GM13977 (cell line): Measurements from ENCODE around the gene RNF111.

Source experiments
- DNase-seq: peaks from one replicate; pipeline ENCODE4 v3.0.0; 2012; ENCODE audit warnings: low spot score
- in situ Hi-C: fragments of 300-500 bp; cut with MboI; formaldehyde crosslinking; loops from one replicate; pipeline ENCODE4 v1.12.0; 2022; ENCODE audit warnings: low sequenced_read_pairs, low pct_unique_long_range_greater_than_20kb, mixed read lengths, inconsistent platforms; ENCODE audit not compliant: unreplicated experiment
- TF ChIP-seq, protein P1 (sequence below): IDR thresholded peaks from 2 replicates; pipeline ENCODE4 v1.5.1; 2012; ENCODE audit warnings: mild to moderate bottlenecking, control low read depth; ENCODE audit not compliant: insufficient read depth; ENCODE audit errors: extremely low read depth, missing control alignments

RNF111 gene

DNA sequence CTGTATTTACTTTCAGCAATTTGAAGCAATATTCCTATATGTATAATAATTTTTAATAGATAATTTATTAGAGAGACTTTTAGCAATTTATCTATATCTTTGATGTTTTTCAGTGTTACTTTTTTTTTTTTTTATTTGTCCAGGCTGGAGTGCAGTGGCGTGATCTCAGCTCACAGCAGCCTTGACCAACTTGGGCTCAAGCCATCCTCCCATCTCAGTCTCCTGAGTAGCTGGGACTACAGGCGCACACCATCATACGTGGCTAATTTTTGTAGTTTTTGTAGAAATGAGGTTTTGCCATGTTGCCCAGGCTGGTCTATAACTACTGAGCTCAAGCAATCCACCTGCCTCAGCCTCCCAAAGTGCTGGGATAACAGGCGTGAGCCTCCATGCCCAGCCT, 28.7 kb upstream of the RNF111 start:
- in situ Hi-C loops: loop anchor here (25.0 kb wide), 1 partner anchor 722 kb away; no protein-coding TSS in a partner anchor
- TF ChIP-seq, protein P1, sequence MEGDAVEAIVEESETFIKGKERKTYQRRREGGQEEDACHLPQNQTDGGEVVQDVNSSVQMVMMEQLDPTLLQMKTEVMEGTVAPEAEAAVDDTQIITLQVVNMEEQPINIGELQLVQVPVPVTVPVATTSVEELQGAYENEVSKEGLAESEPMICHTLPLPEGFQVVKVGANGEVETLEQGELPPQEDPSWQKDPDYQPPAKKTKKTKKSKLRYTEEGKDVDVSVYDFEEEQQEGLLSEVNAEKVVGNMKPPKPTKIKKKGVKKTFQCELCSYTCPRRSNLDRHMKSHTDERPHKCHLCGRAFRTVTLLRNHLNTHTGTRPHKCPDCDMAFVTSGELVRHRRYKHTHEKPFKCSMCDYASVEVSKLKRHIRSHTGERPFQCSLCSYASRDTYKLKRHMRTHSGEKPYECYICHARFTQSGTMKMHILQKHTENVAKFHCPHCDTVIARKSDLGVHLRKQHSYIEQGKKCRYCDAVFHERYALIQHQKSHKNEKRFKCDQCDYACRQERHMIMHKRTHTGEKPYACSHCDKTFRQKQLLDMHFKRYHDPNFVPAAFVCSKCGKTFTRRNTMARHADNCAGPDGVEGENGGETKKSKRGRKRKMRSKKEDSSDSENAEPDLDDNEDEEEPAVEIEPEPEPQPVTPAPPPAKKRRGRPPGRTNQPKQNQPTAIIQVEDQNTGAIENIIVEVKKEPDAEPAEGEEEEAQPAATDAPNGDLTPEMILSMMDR: no peak
- DNase-seq: no peak

DNA sequence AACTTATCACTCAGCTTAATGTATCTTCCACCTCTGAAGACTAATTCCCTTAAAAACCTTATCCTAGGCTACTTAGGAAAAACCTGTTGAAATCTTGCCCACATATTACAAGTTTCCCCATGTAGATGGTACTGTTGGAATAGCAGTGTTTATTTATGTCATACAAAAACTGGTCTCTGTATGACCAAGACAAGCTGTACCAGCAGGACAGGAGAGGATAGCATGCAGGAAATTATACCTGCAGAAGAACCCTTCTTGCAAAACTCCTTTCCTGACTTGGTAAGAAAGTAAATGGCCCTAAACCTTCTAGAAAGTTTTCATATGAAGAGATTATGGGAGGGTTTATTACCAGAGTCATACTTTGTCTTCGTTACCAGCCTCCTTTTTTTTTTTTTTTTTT, 25.3 kb upstream of the RNF111 start:
- TF ChIP-seq, protein P1: no peak
- in situ Hi-C loops: loop anchor here (10.0 to 25.0 kb wide), 2 partner anchors 533 to 725 kb away; no protein-coding TSS in a partner anchor
- DNase-seq: no peak

DNA sequence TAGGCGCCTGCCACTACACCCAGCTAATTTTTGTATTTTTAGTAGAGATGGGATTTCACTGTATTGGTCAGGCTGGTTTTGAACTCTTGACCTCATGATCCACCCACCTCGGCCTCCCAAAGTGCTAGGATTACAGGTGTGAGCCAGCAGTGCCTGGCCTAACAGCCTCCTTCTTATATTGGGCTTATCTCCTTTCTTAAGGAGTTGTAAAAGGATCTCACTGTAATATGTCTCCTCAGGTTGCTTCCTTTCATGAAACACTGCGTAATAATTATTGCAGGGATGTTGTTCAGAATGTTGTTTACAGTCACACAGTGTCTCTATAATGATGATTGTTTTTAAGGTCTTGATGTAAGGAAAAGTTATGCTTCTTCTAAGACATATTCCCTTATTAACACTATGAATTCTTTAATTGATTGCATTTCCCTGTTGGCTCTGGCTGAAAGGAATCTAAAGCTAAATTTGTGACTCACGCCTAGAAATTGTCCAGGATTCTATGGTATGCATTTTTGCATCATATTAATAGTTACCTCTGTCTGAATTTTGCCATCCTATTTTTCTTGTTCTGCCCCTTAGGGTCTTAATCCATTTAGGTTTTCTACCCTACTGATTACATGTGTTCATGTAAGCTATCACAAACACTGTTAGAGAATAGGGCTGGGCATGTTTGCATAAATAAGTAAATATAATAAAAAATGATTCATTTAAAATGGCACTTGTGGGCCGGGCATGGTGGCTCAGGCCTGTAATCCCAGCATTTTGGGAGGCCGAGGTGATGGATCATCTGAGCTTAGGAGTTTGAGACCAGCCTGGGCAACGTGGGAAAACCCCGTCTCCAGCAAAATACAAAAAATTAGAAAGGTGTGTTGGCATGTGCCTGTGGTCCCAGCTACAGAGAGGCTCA, 24.5 kb upstream of the RNF111 start:
- in situ Hi-C loops: loop anchor here (10.0 to 25.0 kb wide), 2 partner anchors 532 to 726 kb away; no protein-coding TSS in a partner anchor
- no peak for DNase-seq
- TF ChIP-seq, protein P1: no peak

DNA sequence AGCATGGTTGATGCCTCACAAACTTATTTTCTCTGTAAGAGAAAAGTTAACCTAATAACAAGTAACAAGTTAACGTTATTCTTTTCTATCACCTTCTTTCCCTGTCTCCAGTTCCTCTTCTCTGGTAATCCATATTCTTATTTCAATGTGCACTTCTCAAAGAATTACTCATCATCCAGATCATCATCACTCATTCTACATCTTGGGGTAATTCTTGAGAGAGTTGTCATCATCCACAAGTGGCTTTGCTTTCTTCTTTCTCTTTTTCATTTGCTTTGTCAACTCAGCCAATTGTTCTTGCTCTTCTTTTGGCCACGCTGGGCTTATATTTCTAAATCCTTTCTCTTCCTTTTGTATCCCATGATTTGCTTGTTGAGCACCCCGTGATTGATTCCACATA, 20.8 kb upstream of the RNF111 start:
- in situ Hi-C loops: loop anchor here (10.0 to 25.0 kb wide), 2 partner anchors 528 to 729 kb away; no protein-coding TSS in a partner anchor

DNA sequence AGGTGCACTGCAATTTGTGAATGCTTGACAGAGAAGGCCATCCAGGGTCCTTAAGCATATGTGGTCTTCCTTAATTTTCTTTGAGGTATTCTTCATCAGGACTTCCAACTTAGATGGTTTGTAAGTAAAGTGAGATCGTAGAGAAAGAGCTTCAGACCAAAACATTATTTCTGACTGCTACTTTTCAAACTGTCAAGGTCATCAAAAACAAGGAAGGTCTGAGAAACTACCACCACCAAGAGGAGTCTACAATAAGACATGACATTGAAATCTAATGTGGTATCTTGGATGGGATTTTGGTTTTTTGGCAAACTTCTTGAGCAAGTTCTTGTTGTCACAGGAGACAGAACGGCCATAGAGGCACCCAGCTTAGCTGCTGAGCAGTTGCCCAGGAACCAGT, 20.0 kb upstream of the RNF111 start:
- TF ChIP-seq, protein P1: no peak
- in situ Hi-C loops: loop anchor here (10.0 to 25.0 kb wide), 2 partner anchors 527 to 730 kb away; no protein-coding TSS in a partner anchor
- no peak for DNase-seq

More for the DNA sequence above, 20.8 kb upstream of the RNF111 start:
- TF ChIP-seq, protein P1: no peak
- DNase-seq: no peak

DNA sequence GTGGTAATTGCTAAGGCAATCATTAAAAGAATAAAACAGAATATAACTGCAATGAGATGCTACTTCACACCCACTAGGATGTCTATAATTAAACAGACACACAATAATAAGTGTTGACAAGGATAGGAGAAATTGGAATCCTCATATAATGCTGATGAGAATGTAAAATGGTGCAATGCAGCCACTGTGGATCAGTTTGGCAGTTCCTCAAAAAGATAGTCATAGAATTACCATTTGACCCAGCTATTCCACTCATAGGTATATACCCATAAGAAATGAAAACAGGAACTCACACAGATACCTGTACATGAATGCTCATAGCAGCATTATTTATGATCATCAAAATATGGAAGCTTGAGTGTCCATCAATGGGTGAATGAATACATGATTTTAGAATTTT, 9.6 kb upstream of the RNF111 start:
- no peak for DNase-seq
- TF ChIP-seq, protein P1: no peak
- in situ Hi-C loops: no loop called here
